Testis (tissue), 2 donors: ENCODE measurements around the gene SLC35F4.

Experiments used
- POLR2A ChIP-seq: fragments of 450-650 bp; IDR thresholded peaks from one replicate; pipeline ENCODE4 v1.6.1; 2017; ENCODE audit warnings: antibody characterized with exemption, mild to moderate bottlenecking, moderate library complexity
- TF ChIP-seq, protein P1 (sequence below), 3 experiments: fragments of 450-650 bp in 2 of 3; fragments of 200-600 bp in 1 of 3; sonication (generic) in 1 of 3; IDR thresholded peaks; one replicate each; pipeline ENCODE4 v1.5.1; 2016 to 2019; ENCODE audit warnings: antibody characterized with exemption in 3 of 3, mild to moderate bottlenecking in 2 of 3, moderate library complexity in 1 of 3

DNA sequence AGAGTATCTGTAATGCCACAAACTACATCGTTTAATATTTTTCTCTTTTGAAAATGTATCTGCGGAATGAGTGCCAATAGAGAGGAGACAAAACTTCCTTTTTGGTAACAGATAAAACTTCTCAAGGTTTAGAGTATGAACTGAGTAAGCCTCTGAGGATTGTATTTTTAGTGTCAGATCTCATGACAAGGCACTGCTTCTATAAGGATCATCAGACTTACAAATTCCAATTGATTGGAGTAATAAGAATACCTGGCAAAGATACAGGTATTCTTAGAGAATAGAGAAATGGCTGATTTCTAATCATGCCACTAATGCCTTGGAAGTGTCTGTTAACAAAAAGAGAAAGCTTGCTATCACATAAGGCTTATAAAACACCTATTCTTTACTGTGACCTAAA, 45.3 kb downstream of the SLC35F4 start:
- TF ChIP-seq, protein P1, sequence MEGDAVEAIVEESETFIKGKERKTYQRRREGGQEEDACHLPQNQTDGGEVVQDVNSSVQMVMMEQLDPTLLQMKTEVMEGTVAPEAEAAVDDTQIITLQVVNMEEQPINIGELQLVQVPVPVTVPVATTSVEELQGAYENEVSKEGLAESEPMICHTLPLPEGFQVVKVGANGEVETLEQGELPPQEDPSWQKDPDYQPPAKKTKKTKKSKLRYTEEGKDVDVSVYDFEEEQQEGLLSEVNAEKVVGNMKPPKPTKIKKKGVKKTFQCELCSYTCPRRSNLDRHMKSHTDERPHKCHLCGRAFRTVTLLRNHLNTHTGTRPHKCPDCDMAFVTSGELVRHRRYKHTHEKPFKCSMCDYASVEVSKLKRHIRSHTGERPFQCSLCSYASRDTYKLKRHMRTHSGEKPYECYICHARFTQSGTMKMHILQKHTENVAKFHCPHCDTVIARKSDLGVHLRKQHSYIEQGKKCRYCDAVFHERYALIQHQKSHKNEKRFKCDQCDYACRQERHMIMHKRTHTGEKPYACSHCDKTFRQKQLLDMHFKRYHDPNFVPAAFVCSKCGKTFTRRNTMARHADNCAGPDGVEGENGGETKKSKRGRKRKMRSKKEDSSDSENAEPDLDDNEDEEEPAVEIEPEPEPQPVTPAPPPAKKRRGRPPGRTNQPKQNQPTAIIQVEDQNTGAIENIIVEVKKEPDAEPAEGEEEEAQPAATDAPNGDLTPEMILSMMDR (IDR thresholded peaks at IDR 0.05) = no peak
- no peak for TF ChIP-seq POLR2A
